Osteoblast (primary cell): ENCODE data around the gene PLEKHN1. TPM values are rescaled to one million over a fixed set of nuclear protein-coding genes. Genes with fewer than 3 reads are reported as not detected.

Experiments
- DNase-seq: peaks from one replicate; pipeline ENCODE4 v3.0.0; 2011; ENCODE audit warnings: low spot score, mixed read lengths; ENCODE audit not compliant: insufficient read length; ENCODE audit errors: missing footprints
- H2AFZ ChIP-seq: 2 replicates; pipeline ENCODE4 v1.6.0; 2011; ENCODE audit warnings: mild to moderate bottlenecking, low read length
- H3K27ac ChIP-seq: 2 replicates; pipeline ENCODE4 v1.5.1; 2011; ENCODE audit warnings: mild to moderate bottlenecking, low read depth, low read length, moderate library complexity
- H3K27me3 ChIP-seq: 2 replicates; pipeline ENCODE4 v1.6.0; 2012; ENCODE audit warnings: mild to moderate bottlenecking, control low read depth, inconsistent platforms, low read length, moderate library complexity; ENCODE audit not compliant: insufficient read depth
- H3K36me3 ChIP-seq: 2 replicates; pipeline ENCODE4 v1.5.1; 2011; ENCODE audit warnings: mild to moderate bottlenecking, low read length, control low read depth, moderate library complexity; ENCODE audit not compliant: insufficient read depth
- H3K4me1 ChIP-seq: 2 replicates; pipeline ENCODE4 v1.5.1; 2011; ENCODE audit warnings: mild to moderate bottlenecking, low read length, control low read depth, moderate library complexity; ENCODE audit not compliant: insufficient read depth
- H3K4me2 ChIP-seq: 2 replicates; pipeline ENCODE4 v1.6.0; 2011; ENCODE audit warnings: mild to moderate bottlenecking, low read length; ENCODE audit not compliant: insufficient read depth
- H3K4me3 ChIP-seq: fragments of 200-600 bp; sonication (generic); 3 replicates; pipeline ENCODE4 v1.5.1; 2012; ENCODE audit warnings: mild to moderate bottlenecking, low read length, inconsistent platforms; ENCODE audit not compliant: insufficient read depth
- H3K79me2 ChIP-seq: 2 replicates; pipeline ENCODE4 v1.6.0; 2012; ENCODE audit warnings: mild to moderate bottlenecking, low read length, control low read depth, inconsistent platforms; ENCODE audit not compliant: insufficient read depth
- H3K9me3 ChIP-seq: 2 replicates; pipeline ENCODE4 v1.5.1; 2011; ENCODE audit warnings: low read depth, low read length, control low read depth
- H4K20me1 ChIP-seq: 2 replicates; pipeline ENCODE4 v1.6.0; 2012; ENCODE audit warnings: mild to moderate bottlenecking, low read length, control low read depth; ENCODE audit not compliant: insufficient read depth
- total RNA-seq: library from RNA; depleted of rRNA; stranded (reverse); fragments of >200 nt; gene quantifications from 2 replicates; pipeline ENCODE4 v1.2.3, GENCODE V29; 2012
- TF ChIP-seq, protein P1 (sequence below): IDR thresholded peaks from 2 replicates; pipeline ENCODE4 v1.5.1; 2011; ENCODE audit warnings: mild to moderate bottlenecking, low read depth, low read length, moderate library complexity; ENCODE audit errors: extremely low read depth

Gene PLEKHN1
- total RNA-seq, 1 donor = 0.36 TPM

DNA sequence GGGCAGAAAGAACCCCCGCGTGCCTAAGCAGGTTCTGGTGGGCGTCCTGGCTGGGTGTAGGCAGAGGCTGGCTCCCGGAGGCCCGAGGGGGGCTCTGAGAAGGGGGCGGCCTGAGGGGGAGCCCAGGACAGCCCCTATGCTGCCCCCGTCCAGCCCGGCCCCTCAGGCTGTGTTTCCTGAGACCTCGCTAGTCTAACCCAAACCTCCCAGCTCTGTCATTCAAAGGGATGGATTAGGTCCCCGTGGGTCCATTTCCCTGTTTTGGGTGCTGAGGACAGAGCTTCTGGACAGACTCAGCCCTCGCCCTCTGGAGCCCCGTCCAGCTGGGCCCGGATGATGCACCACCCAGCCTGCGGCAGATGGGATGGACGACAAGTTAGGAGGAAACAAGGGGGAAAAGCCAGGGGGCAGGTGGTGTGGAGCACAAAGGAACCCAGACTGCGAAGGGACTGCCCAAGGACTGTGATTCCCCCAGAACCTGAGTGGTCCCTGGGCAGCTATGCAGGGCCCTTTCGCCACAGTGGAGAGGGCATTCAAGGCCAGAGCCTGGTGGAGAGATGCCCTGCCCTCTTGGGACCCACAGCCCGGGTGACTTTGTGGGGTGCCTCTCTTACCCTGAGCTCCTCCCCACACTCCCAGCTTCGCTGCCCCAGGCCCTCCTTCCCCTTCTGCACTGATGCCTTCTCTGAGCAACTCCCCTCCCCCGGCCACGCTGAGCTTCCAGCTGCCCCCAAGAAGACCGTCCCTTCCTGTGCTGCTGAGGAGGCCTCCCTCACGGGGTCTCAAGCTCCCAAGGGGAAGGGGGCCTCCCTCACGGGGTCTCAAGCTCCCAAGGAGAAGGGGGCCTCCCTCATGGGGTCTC is 30.8 kb downstream of the PLEKHN1 start:
- Histone ChIP-seq H3K36me3 (no peaks in the 10 kb centered on the region), H4K20me1 (no peaks in the 10 kb centered on the region), H2AFZ (no peak overlapping the region), H3K79me2 (no peaks in the 10 kb centered on the region), H3K27ac (no peak overlapping the region), H3K4me3 (no peak overlapping the region), H3K9me3 (no peaks in the 10 kb centered on the region), H3K27me3 (peaks cover 46% of the 10 kb centered on the region), H3K4me1 (peaks cover 4% of the 10 kb centered on the region), H3K4me2 (no peak overlapping the region)
- TF ChIP-seq, protein P1, sequence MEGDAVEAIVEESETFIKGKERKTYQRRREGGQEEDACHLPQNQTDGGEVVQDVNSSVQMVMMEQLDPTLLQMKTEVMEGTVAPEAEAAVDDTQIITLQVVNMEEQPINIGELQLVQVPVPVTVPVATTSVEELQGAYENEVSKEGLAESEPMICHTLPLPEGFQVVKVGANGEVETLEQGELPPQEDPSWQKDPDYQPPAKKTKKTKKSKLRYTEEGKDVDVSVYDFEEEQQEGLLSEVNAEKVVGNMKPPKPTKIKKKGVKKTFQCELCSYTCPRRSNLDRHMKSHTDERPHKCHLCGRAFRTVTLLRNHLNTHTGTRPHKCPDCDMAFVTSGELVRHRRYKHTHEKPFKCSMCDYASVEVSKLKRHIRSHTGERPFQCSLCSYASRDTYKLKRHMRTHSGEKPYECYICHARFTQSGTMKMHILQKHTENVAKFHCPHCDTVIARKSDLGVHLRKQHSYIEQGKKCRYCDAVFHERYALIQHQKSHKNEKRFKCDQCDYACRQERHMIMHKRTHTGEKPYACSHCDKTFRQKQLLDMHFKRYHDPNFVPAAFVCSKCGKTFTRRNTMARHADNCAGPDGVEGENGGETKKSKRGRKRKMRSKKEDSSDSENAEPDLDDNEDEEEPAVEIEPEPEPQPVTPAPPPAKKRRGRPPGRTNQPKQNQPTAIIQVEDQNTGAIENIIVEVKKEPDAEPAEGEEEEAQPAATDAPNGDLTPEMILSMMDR = no peak
- peak; percentile 83 for DNase-seq

GRCh38 chr1:997713-997992 is 31.4 kb downstream of the PLEKHN1 start:
- Histone ChIP-seq H3K36me3 (no peaks in the 10 kb centered on the region), H4K20me1 (no peaks in the 10 kb centered on the region), H3K4me3 (no peak overlapping the region), H3K27ac (no peak overlapping the region), H3K4me2 (no peak overlapping the region), H3K4me1 (peaks cover 4% of the 10 kb centered on the region), H3K9me3 (no peaks in the 10 kb centered on the region), H3K27me3 (peaks cover 48% of the 10 kb centered on the region), H2AFZ (no peak overlapping the region), H3K79me2 (no peaks in the 10 kb centered on the region)
- DNase-seq = no peak
- TF ChIP-seq, protein P1 = no peak

GRCh38 chr1:997993-998744 is 31.9 kb downstream of the PLEKHN1 start:
- Histone ChIP-seq H3K79me2 (no peaks in the 10 kb centered on the region), H2AFZ (no peak overlapping the region), H3K27me3 (peaks cover 48% of the 10 kb centered on the region), H3K27ac (no peak overlapping the region), H3K4me2 (no peak overlapping the region), H3K9me3 (no peaks in the 10 kb centered on the region), H3K4me3 (no peak overlapping the region), H4K20me1 (no peaks in the 10 kb centered on the region), H3K4me1 (peaks cover 4% of the 10 kb centered on the region), H3K36me3 (no peaks in the 10 kb centered on the region)
- TF ChIP-seq, protein P1 = no peak
- DNase-seq = peak; percentile 80

DNA sequence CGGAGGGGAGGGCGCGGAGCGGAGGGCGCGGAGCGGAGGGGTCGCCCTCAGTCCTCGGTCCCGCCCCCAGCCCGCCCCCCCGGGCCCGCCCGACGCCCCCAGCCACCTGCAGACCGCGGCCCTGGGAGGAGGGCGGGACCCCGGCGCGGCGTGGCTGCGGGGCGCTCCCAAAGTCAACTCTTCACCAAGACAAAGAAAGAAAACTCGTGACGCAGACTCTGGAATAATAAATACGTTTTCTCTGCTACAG is 32.4 kb downstream of the PLEKHN1 start:
- TF ChIP-seq, protein P1 = no peak
- Histone ChIP-seq H2AFZ (no peak overlapping the region), H3K79me2 (no peaks in the 10 kb centered on the region), H3K4me2 (peak overlapping the region; percentile 32), H3K27ac (no peak overlapping the region), H3K9me3 (no peaks in the 10 kb centered on the region), H3K36me3 (no peaks in the 10 kb centered on the region), H3K4me3 (peak overlapping the region; percentile 60), H3K4me1 (peaks cover 4% of the 10 kb centered on the region), H3K27me3 (peaks cover 48% of the 10 kb centered on the region), H4K20me1 (no peaks in the 10 kb centered on the region)
- no peak for DNase-seq
